Mammary epithelial cell (primary cell): ENCODE data around the gene ADGRL3.

Experiments used
- CTCF ChIP-seq, 2 donors: IDR thresholded peaks in 1 of 2; conservative IDR thresholded peaks in 1 of 2; 2 replicates each; pipeline ENCODE4 v1.5.1; 2011 to 2012; ENCODE audit warnings: inconsistent platforms in 2 of 2, low read length in 2 of 2, mild to moderate bottlenecking in 2 of 2, control low read depth in 1 of 2, low read depth in 1 of 2; ENCODE audit not compliant: insufficient read depth in 1 of 2; ENCODE audit errors: extremely low read depth in 1 of 2
- EZH2 ChIP-seq: IDR thresholded peaks from 2 replicates; pipeline ENCODE4 v1.6.1; 2012; ENCODE audit warnings: low read length, inconsistent platforms, borderline replicate concordance

GRCh38 chr4:61760820-61761219 is 560.7 kb downstream of the ADGRL3 start:
- no peak for TF ChIP-seq EZH2
- TF ChIP-seq CTCF (conservative IDR thresholded peaks at IDR 0.05 in 1 of 2, IDR thresholded peaks at IDR 0.05 in 1 of 2; ENCODE audit: extremely low read depth in 1 of 2, insufficient read depth in 1 of 2, low read depth in 1 of 2, low read length in 2 of 2) = no peak
